DOHH2 (cell line): ENCODE data around the gene SIPA1L3.

Source experiments
- CTCF ChIP-seq: fragments of 200-600 bp; sonication (generic); IDR thresholded peaks from one replicate; pipeline ENCODE4 v1.5.1; 2014; ENCODE audit warnings: antibody characterized with exemption, mild to moderate bottlenecking, low read depth, low read length; ENCODE audit not compliant: poor library complexity, severe bottlenecking
- EZH2phosphoT487 ChIP-seq: fragments of 200-600 bp; sonication (generic); IDR thresholded peaks from 2 replicates; pipeline ENCODE4 v1.6.1; 2017; ENCODE audit warnings: borderline replicate concordance, mild to moderate bottlenecking, antibody characterized with exemption, low read length, moderate library complexity, mixed read lengths

- TF ChIP-seq CTCF (no peak), EZH2phosphoT487 (no peak)
Measured at GRCh38 chr19:38180071-38180470, 273.1 kb downstream of the SIPA1L3 start.
